PC-9 (cell line): Measurements from ENCODE around the gene GSTP1.

Experiments used
- EZH2 ChIP-seq: fragments of 200-600 bp; sonication (generic); IDR thresholded peaks from 2 replicates; pipeline ENCODE4 v1.8.0; 2017; ENCODE audit warnings: antibody characterized with exemption, low read depth
- TF ChIP-seq, protein P1 (sequence below): fragments of 200-600 bp; sonication (generic); conservative IDR thresholded peaks from 2 replicates; pipeline ENCODE4 v1.6.1; 2017; ENCODE audit warnings: mixed run types, antibody characterized with exemption, mild to moderate bottlenecking, moderate library complexity

DNA sequence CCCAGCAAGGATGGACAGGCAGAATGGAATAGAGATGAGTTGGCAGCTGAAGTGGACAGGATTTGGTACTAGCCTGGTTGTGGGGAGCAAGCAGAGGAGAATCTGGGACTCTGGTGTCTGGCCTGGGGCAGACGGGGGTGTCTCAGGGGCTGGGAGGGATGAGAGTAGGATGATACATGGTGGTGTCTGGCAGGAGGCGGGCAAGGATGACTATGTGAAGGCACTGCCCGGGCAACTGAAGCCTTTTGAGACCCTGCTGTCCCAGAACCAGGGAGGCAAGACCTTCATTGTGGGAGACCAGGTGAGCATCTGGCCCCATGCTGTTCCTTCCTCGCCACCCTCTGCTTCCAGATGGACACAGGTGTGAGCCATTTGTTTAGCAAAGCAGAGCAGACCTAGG is 2.3 kb downstream of the GSTP1 start:
- TF ChIP-seq, protein P1, sequence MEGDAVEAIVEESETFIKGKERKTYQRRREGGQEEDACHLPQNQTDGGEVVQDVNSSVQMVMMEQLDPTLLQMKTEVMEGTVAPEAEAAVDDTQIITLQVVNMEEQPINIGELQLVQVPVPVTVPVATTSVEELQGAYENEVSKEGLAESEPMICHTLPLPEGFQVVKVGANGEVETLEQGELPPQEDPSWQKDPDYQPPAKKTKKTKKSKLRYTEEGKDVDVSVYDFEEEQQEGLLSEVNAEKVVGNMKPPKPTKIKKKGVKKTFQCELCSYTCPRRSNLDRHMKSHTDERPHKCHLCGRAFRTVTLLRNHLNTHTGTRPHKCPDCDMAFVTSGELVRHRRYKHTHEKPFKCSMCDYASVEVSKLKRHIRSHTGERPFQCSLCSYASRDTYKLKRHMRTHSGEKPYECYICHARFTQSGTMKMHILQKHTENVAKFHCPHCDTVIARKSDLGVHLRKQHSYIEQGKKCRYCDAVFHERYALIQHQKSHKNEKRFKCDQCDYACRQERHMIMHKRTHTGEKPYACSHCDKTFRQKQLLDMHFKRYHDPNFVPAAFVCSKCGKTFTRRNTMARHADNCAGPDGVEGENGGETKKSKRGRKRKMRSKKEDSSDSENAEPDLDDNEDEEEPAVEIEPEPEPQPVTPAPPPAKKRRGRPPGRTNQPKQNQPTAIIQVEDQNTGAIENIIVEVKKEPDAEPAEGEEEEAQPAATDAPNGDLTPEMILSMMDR = no peak
- TF ChIP-seq EZH2 = no peak
